ENCODE measurements around the gene MEG3.

DNA sequence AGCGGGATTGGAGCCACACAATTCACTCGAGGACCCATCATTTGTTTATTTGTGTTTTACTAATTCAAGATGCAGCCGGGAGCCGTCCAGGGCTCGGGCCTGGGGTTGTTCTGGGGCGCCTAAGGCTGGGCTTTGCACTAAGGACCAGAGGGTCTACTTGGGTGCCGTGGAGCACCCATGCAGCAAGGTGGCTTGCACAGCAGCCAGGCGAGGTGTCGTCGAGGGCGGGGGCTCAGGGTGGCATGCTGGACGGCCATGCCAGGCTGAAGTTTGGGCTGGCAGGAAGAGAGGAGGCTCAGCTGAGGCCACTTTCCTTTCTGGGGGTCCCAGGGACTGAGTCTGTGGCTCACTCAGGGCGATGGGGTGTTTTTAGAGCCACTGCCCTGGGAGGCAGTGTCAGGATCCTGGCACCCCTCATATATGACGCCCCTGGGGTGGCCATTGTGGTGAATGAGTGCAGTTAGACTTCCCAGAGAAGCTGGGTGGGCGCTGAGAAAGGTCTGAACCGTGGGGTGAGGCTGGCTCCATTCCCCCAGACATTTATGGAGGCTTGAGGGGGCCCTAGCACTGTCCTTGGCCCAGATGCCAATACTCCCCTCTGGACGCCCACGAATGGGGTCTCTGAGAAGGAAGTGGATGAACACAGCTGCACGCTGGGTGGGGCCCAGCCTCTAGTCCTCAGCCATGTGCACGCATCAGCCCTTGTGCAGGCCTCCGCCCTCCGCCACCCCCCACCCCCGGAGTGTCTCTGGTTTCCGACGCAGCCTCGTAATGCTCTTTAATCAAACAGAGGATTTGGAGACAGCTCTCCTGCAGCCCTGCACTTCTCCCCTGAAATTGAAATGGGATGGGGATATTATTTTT lies 11.3 kb downstream of the MEG3 start:
- TF ChIP-seq FOXM1 (IDR thresholded peaks at IDR 0.05; ENCODE audit: borderline replicate concordance) (no peak), SUZ12 (IDR thresholded peaks at IDR 0.05) (no peak), BHLHE40 (IDR thresholded peaks at IDR 0.05; ENCODE audit: borderline replicate concordance) (no peak), SP1 (IDR thresholded peaks at IDR 0.05) (no peak), ELF4 (IDR thresholded peaks at IDR 0.05) (no peak), TARDBP (IDR thresholded peaks at IDR 0.05) (no peak), FOXK2 (IDR thresholded peaks at IDR 0.05) (no peak), ARNT (IDR thresholded peaks at IDR 0.05) (no peak), LEF1 (IDR thresholded peaks at IDR 0.05; ENCODE audit: borderline replicate concordance) (no peak), L3MBTL2 (conservative IDR thresholded peaks at IDR 0.05) (no peak), FOXA1 (IDR thresholded peaks at IDR 0.05) (no peak)
- TF ChIP-seq, protein P1, sequence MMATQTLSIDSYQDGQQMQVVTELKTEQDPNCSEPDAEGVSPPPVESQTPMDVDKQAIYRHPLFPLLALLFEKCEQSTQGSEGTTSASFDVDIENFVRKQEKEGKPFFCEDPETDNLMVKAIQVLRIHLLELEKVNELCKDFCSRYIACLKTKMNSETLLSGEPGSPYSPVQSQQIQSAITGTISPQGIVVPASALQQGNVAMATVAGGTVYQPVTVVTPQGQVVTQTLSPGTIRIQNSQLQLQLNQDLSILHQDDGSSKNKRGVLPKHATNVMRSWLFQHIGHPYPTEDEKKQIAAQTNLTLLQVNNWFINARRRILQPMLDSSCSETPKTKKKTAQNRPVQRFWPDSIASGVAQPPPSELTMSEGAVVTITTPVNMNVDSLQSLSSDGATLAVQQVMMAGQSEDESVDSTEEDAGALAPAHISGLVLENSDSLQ (IDR thresholded peaks at IDR 0.05), result no peak

All from HEK293T (cell line).